GM18502 (cell line): ENCODE results near the gene EZH2.
A peak's percentile ranks its signal among the peaks of the same experiment; 100 is the strongest.

Experiments used
- ATAC-seq: cut with Tn5 transposase; IDR thresholded peaks from one replicate; pipeline ENCODE4 v1.9.1; 2021; ENCODE audit warnings: mild to moderate bottlenecking; ENCODE audit not compliant: unreplicated experiment, poor library complexity

The EZH2 gene

GRCh38 chr7:148903504-148903903, 19.4 kb upstream of the EZH2 start:
- no peak for ATAC-seq

DNA sequence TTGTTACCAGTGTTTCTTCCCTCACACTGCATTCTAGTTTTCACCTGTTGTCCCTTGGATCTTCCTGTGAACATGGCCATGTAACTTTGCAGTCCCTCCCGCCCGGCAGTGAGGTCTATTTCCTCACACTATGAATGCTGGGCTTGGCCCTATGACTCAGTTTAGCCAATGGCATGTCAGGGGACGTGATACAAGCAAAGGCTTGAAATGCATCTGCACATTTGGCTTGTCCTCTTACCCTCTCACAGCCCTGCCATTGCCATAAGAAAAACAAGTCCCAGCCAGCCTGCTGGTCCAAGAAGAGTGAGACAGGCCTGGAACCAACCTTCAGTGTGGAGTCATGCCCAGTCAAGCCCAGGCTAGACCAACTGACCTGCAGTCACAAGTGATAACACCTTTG, 17.1 kb upstream of the EZH2 start:
- no peak for ATAC-seq

DNA sequence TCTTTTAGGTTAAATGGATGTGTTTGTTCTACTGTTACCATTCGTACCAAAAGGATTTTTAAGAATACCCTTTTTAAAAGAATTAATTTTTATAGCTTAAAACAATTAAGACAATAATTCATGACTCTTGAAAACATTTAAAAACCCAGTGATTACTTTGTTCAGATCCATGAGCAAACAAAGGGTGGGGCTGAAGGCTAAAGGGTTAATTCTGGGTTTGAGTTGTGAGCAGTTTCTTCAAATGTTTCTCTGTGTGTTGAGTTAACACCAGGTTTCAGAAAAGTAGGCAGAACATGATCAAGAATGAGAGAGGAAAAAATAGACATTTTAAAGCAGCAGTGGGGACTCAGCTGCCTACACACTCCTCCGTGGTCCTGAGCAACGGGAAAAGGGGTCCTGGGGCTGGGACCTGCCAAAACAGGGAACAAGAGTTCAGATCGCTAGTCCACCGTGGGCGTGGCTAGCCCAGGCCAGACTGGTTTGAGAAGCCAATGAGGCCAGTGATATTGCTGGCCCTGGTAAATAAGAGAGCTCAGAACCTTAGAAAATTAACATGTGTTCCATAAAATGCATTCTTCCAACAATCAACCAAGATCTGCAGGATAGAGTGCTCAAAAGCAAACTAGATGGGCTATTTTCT, 14.9 kb upstream of the EZH2 start:
- no peak for ATAC-seq

- ATAC-seq, result no peak
Observed at GRCh38 chr7:148894591-148894990, 10.5 kb upstream of the EZH2 start.

DNA sequence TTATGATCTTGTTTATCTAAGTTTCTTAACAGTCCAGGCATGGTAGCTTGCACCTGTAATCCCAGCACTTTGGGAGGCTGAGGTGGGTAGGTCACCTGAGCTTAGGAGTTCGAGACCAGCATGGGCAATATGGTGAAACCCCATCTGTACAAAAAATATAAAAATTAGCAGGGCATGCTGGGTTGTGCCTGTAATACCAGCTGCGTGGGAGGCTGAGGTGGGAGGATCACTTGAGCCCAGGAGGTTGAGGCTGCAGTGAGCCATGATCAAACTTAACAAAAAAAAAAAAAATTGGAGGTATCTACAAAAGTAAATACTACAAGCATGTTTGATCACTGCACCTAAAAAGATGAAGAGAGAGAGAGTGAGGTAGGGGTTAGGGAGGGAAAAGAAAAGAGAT, 9.0 kb upstream of the EZH2 start:
- ATAC-seq, result no peak

DNA sequence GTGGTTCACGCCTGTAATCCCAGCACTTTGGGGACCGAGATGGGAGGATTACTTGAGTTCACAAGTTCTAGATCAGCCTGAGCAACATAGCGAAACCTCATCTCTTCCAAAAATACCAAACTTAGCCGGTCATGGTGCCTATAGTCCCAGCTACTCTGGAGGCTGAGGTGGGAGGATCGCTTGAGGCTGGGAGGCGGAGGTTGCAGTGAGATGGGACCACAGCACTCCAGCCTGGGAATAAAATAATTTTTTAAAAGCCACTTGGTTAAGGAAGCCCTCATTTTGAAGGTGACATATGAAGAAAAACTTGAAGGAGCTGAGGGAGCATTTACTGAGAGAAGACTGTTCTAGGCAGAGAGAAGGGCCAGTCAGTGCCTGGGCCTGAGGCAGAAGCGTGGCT, 4.2 kb upstream of the EZH2 start:
- no peak for ATAC-seq

DNA sequence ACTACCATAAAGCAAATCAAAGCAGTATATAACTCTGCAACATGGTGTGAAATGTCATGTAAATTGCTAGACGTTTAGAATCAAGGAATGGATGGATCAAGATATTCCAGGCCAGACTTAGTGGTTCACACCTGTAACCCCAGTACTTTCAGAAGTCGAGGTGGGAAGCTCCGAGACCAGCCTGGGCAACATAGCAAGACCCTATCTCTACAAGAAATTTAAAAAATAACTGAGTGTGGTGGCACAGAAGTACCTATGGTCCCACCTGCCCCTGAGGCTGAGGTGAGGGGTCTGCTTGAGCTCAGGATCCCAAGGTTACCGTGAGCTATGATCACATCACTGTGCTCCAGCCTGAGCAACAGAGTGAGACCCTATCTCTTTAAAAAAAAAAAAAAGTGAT, 2.8 kb upstream of the EZH2 start:
- ATAC-seq, result no peak

DNA sequence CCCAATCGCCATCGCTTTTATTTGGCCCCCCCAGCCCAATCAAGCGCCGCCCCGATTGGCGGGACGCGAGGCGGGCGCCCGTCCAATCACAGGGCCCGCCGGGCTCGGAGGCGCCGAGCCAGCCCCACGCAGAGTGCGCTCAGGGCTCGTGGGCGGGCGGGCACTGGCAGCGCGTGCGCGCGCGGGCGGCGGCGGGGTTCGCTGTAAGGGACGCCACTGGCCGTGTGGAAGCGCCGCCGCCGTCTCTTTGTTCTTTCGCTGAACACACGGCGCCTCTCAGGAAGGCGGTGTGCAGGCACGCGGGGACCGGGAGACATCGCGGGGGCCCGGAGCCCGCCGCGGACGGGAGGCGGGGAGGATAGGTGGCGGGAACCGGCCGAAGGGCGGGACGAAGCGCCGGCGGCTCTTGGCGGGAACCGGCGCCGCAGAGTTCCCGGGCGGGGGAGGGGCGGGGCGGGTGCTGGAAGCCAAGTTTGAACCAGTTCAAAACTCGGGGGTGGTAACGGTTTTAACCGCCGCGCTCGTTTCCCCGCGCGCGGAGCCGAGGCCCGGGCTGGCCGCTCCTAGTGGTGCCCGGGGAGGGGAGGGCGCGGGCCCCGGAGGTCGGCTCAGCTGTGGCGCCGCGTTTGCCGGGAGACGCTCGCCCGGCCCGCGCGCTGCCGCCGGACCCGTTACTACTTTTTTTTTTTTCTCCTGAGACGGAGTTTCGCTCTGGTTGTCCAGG, 370 bp upstream of the EZH2 start:
- peak; percentile 87 for ATAC-seq

GRCh38 chr7:148883266-148884048, 634 bp downstream of the EZH2 start:
- peak; percentile 34 for ATAC-seq

GRCh38 chr7:148882841-148883265, 1.2 kb downstream of the EZH2 start:
- no peak for ATAC-seq

GRCh38 chr7:148882192-148882591, 1.9 kb downstream of the EZH2 start:
- ATAC-seq, result no peak

GRCh38 chr7:148878317-148878716, 5.8 kb downstream of the EZH2 start:
- no peak for ATAC-seq

GRCh38 chr7:148877517-148877916, 6.6 kb downstream of the EZH2 start:
- no peak for ATAC-seq

GRCh38 chr7:148872188-148872587, 11.9 kb downstream of the EZH2 start:
- ATAC-seq, result no peak

DNA sequence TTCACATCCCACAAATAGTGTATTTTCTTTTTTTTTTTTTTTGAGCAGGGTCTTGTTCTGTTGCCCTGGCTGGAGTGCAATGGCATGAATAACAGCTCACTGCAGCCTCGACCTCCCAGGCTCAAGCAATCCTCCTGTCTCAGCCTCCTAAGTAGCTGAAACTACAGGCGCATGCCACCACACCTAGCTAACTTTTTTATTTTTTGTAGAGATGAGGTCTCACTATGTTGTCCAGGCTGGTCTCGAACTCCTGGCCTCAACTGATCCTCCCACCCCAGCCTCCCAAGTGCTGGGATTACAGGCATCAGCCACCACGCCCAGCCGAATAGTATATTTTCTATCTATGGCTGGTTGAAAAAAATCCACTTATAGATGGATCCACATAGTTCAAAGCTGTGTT, 12.5 kb downstream of the EZH2 start:
- no peak for ATAC-seq

GRCh38 chr7:148871030-148871429, 13.1 kb downstream of the EZH2 start:
- ATAC-seq, result no peak

GRCh38 chr7:148868378-148868674, 15.8 kb downstream of the EZH2 start:
- ATAC-seq, result no peak

- ATAC-seq, result no peak
Observed at GRCh38 chr7:148867596-148868377, 16.3 kb downstream of the EZH2 start.

GRCh38 chr7:148866362-148866761, 17.7 kb downstream of the EZH2 start:
- no peak for ATAC-seq

- ATAC-seq, result no peak
Observed at GRCh38 chr7:148865283-148865682, 18.8 kb downstream of the EZH2 start.

DNA sequence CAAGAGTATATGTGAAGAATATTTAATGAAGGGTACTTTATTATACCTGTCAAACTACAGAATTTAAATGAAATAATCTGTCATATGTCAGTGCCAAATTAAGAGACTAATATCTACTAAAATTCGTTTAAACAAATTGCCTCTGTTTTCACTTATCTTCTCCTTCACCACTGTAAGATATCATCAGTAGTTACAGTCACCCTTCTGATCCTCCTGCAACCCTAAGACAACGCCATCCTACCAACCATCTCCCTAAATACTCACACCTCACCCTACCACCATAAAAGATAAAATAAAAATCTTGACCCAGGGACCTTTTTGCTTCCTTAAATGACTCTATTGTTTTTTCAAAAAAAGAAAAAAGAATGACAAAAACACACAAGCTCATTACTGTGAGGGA, 20.8 kb downstream of the EZH2 start:
- ATAC-seq, result no peak
